Measurements from ENCODE around the gene IL10RB. TPM values are rescaled to one million over a fixed set of nuclear protein-coding genes. Genes with fewer than 3 reads are reported as not detected.
"Not testable (repeated sequence)": the region's sequence is repeated elsewhere in the genome, so short reads cannot be mapped to it uniquely, and the experiment has no call there.

Gene IL10RB
- total and polyA plus RNA-seq, 2 donors (not counting 1 experiment from before 2014, with no cell fraction given) = 29.3 to 32.5 TPM

- no peaks in the 10 kb centered on the region for H3K9me3 Mint-ChIP-seq (ENCODE audit: insufficient read depth)
- H3K27ac Mint-ChIP-seq = peak overlapping the region; percentile 70
- Histone ChIP-seq H3K4me2 (replicated peaks; ENCODE audit: low read depth, low read length, poor library complexity, severe bottlenecking) (no peak overlapping the region), H3K9me3 (ENCODE audit: control extremely low read depth in 1 of 3, control insufficient read depth in 2 of 3, insufficient read depth in 1 of 3, low read length in 2 of 3) (no peaks in the 10 kb centered on the region), H3K27ac (ENCODE audit: low read length in 2 of 2) (no peak overlapping the region), H3K36me3 (replicated peaks in 1 of 2; ENCODE audit: control extremely low read depth in 1 of 2, control insufficient read depth in 1 of 2, extremely low read depth in 1 of 2, insufficient read depth in 2 of 2, low read length in 1 of 2) (peaks cover 3 to 47% of the 10 kb centered on the region in 2 experiments), H3K9ac (ENCODE audit: low read length) (no peak overlapping the region), H3K27me3 (replicated peaks in 1 of 4; ENCODE audit: control extremely low read depth in 1 of 4, control insufficient read depth in 3 of 4, insufficient read depth in 4 of 4, low read length in 3 of 4) (no peaks in the 10 kb centered on the region), H3K4me1 (ENCODE audit: control insufficient read depth in 2 of 2, insufficient read depth in 2 of 2, low read length in 2 of 2) (peaks cover 22 to 38% of the 10 kb centered on the region in 2 donors), H3K4me3 (ENCODE audit: control extremely low read depth in 1 of 5, extremely low read depth in 1 of 5, insufficient read depth in 1 of 5, low read depth in 2 of 5, low read length in 4 of 5) (no peak overlapping the region), H3K79me2 (ENCODE audit: control insufficient read depth, insufficient read depth, low read length) (peaks cover 71% of the 10 kb centered on the region), H4K20me1 (ENCODE audit: control insufficient read depth, insufficient read depth, low read length, poor library complexity, severe bottlenecking) (peaks cover 43% of the 10 kb centered on the region), H2AFZ (ENCODE audit: insufficient read depth, low read depth, low read length, poor library complexity, severe bottlenecking) (no peak overlapping the region)
- ChIA-PET POLR2A (no interaction called here), CTCF (interaction anchor here (1.0 to 2.0 kb wide), 3 partner anchors 43 to 205 kb away, joined by 3 to 6 read pairs (median 3); no protein-coding TSS in a partner anchor)
- H3K27me3 Mint-ChIP-seq = no peaks in the 10 kb centered on the region
- H3K4me3 Mint-ChIP-seq = no peak overlapping the region
- peaks cover 51% of the 10 kb centered on the region for H3K4me1 Mint-ChIP-seq
- no CpG with 5 or more reads among the region's 2 CpGs for WGBS (ENCODE audit: insufficient coverage)
- ATAC-seq (ENCODE audit: low read depth) (no peak), DNase-seq (no peak)
- TF ChIP-seq, protein P1, sequence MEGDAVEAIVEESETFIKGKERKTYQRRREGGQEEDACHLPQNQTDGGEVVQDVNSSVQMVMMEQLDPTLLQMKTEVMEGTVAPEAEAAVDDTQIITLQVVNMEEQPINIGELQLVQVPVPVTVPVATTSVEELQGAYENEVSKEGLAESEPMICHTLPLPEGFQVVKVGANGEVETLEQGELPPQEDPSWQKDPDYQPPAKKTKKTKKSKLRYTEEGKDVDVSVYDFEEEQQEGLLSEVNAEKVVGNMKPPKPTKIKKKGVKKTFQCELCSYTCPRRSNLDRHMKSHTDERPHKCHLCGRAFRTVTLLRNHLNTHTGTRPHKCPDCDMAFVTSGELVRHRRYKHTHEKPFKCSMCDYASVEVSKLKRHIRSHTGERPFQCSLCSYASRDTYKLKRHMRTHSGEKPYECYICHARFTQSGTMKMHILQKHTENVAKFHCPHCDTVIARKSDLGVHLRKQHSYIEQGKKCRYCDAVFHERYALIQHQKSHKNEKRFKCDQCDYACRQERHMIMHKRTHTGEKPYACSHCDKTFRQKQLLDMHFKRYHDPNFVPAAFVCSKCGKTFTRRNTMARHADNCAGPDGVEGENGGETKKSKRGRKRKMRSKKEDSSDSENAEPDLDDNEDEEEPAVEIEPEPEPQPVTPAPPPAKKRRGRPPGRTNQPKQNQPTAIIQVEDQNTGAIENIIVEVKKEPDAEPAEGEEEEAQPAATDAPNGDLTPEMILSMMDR (IDR thresholded peaks at IDR 0.05) = no peak
- TF ChIP-seq EZH2 (IDR thresholded peaks at IDR 0.05; ENCODE audit: borderline replicate concordance, insufficient read depth, low read depth, low read length, poor library complexity, severe bottlenecking) = no peak
- intact Hi-C loops (cut with micrococcal nuclease) = no loop called here
These were observed 25.8 kb upstream of the IL10RB start for GRCh38 chr21:33240404-33240803.

DNA sequence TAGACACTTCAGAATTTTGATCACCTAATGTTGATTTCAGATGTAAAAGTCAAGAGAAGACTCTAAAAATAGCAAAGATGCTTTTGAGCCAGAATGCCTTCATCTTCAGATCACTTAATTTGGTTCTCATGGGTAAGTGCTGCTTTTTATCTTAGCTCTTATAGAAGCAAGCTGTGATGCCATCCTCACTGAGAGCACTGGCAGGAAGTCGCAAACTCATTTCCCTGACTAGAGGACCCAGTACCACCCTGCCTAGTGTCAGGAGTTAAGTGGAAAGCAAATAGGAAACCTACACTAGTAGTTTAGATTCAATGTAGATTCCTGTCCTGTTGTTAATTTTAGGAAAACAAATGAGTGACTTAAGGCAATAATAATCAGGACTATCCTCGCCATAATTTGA lies 24.3 kb upstream of the IL10RB start:
- intact Hi-C loops (cut with micrococcal nuclease) = no loop called here

DNA sequence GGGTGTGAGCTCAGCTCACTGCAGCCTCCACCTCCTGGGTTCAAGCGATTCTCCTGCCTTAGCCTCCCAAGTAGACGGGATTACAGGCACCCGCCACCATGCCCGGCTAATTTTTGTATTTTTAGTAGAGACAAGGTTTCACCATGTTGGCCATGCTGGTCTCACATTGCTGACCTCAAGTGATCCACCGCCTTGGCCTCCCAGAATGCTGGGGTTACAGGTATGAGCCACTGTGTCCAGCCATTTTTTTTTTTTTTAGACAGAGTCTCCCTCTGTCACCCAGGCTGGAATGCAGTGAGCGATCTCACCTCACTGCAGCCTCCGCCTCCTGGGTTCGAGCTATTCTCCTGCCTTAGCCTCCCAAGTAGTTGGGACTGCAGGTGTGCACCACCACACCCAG lies 23.3 kb upstream of the IL10RB start:
- peaks cover 44% of the 10 kb centered on the region for H3K4me1 Mint-ChIP-seq
- H3K9me3 Mint-ChIP-seq (ENCODE audit: insufficient read depth); ATAC-seq (ENCODE audit: low read depth); H3K4me3 ChIP-seq (ENCODE audit: control extremely low read depth in 1 of 5, extremely low read depth in 1 of 5, insufficient read depth in 1 of 5, low read depth in 2 of 5, low read length in 4 of 5); H3K9ac ChIP-seq (ENCODE audit: low read length); H3K27me3 ChIP-seq (replicated peaks in 1 of 4; ENCODE audit: control extremely low read depth in 1 of 4, control insufficient read depth in 3 of 4, insufficient read depth in 4 of 4, low read length in 3 of 4); H3K4me2 ChIP-seq (replicated peaks; ENCODE audit: low read depth, low read length, poor library complexity, severe bottlenecking); H2AFZ ChIP-seq (ENCODE audit: insufficient read depth, low read depth, low read length, poor library complexity, severe bottlenecking); H3K9me3 ChIP-seq (ENCODE audit: control extremely low read depth in 1 of 3, control insufficient read depth in 2 of 3, insufficient read depth in 1 of 3, low read length in 2 of 3); CTCF ChIA-PET; H3K4me3 Mint-ChIP-seq; H3K27me3 Mint-ChIP-seq; H3K27ac Mint-ChIP-seq; intact Hi-C loops (cut with micrococcal nuclease); H3K27ac ChIP-seq (ENCODE audit: low read length in 2 of 2); DNase-seq: not testable (repeated sequence)
- peaks cover 3 to 63% of the 10 kb centered on the region in 2 experiments for H3K36me3 ChIP-seq (replicated peaks in 1 of 2; ENCODE audit: control extremely low read depth in 1 of 2, control insufficient read depth in 1 of 2, extremely low read depth in 1 of 2, insufficient read depth in 2 of 2, low read length in 1 of 2)
- peaks cover 23% of the 10 kb centered on the region for H4K20me1 ChIP-seq (ENCODE audit: control insufficient read depth, insufficient read depth, low read length, poor library complexity, severe bottlenecking)
- 100% methylated on average over 6 of the region's 8 CpGs for WGBS (ENCODE audit: insufficient coverage)
- peaks cover 54% of the 10 kb centered on the region for H3K79me2 ChIP-seq (ENCODE audit: control insufficient read depth, insufficient read depth, low read length)
- H3K4me1 ChIP-seq (ENCODE audit: control insufficient read depth in 2 of 2, insufficient read depth in 2 of 2, low read length in 2 of 2) = peaks cover 20 to 26% of the 10 kb centered on the region in 2 donors
- POLR2A ChIA-PET = interaction anchor here (0.7 kb wide), 1 partner anchor 118 kb away, joined by 7 read pairs; no protein-coding TSS in a partner anchor

More for the DNA sequence above, 24.3 kb upstream of the IL10RB start:
- H3K36me3 ChIP-seq (replicated peaks in 1 of 2; ENCODE audit: control extremely low read depth in 1 of 2, control insufficient read depth in 1 of 2, extremely low read depth in 1 of 2, insufficient read depth in 2 of 2, low read length in 1 of 2) = peaks cover 3 to 53% of the 10 kb centered on the region in 2 experiments
- peaks cover 58% of the 10 kb centered on the region for H3K79me2 ChIP-seq (ENCODE audit: control insufficient read depth, insufficient read depth, low read length)
- H3K4me3 Mint-ChIP-seq = no peak overlapping the region
- H4K20me1 ChIP-seq (ENCODE audit: control insufficient read depth, insufficient read depth, low read length, poor library complexity, severe bottlenecking) = peaks cover 33% of the 10 kb centered on the region
- no peak overlapping the region for H3K4me2 ChIP-seq (replicated peaks; ENCODE audit: low read depth, low read length, poor library complexity, severe bottlenecking)
- H3K4me1 Mint-ChIP-seq = peaks cover 47% of the 10 kb centered on the region
- H3K4me3 ChIP-seq (ENCODE audit: control extremely low read depth in 1 of 5, extremely low read depth in 1 of 5, insufficient read depth in 1 of 5, low read depth in 2 of 5, low read length in 4 of 5) = no peak overlapping the region
- ChIA-PET CTCF (interaction anchor here (0.7 to 2.0 kb wide), 2 partner anchors 52 to 204 kb away, joined by 4 to 6 read pairs; no protein-coding TSS in a partner anchor), POLR2A (no interaction called here)
- no peaks in the 10 kb centered on the region for H3K27me3 Mint-ChIP-seq
- H3K27ac ChIP-seq (ENCODE audit: low read length in 2 of 2) = no peak overlapping the region
- H3K27ac Mint-ChIP-seq = peak overlapping the region; percentile 4
- no peak for DNase-seq
- no peak for ATAC-seq (ENCODE audit: low read depth)
- no CpG with 5 or more reads among the region's 2 CpGs for WGBS (ENCODE audit: insufficient coverage)
- H3K27me3 ChIP-seq (replicated peaks in 1 of 4; ENCODE audit: control extremely low read depth in 1 of 4, control insufficient read depth in 3 of 4, insufficient read depth in 4 of 4, low read length in 3 of 4) = no peaks in the 10 kb centered on the region
- no peak overlapping the region for H3K9ac ChIP-seq (ENCODE audit: low read length)
- H3K9me3 Mint-ChIP-seq (ENCODE audit: insufficient read depth) = no peaks in the 10 kb centered on the region
- no peaks in the 10 kb centered on the region for H3K9me3 ChIP-seq (ENCODE audit: control extremely low read depth in 1 of 3, control insufficient read depth in 2 of 3, insufficient read depth in 1 of 3, low read length in 2 of 3)
- H3K4me1 ChIP-seq (ENCODE audit: control insufficient read depth in 2 of 2, insufficient read depth in 2 of 2, low read length in 2 of 2) = peaks cover 22 to 29% of the 10 kb centered on the region in 2 donors
- H2AFZ ChIP-seq (ENCODE audit: insufficient read depth, low read depth, low read length, poor library complexity, severe bottlenecking) = no peak overlapping the region
- TF ChIP-seq, protein P1 (IDR thresholded peaks at IDR 0.05) = no peak
- TF ChIP-seq EZH2 (IDR thresholded peaks at IDR 0.05; ENCODE audit: borderline replicate concordance, insufficient read depth, low read depth, low read length, poor library complexity, severe bottlenecking) = no peak
